Right ventricle myocardium superior (tissue), 1 donor: Measurements from ENCODE around the gene PEX26. TPM values are rescaled to one million over a fixed set of nuclear protein-coding genes. Genes with fewer than 3 reads are reported as not detected.
A peak's percentile ranks its signal among the peaks of the same experiment; 100 is the strongest.
"Not testable (repeated sequence)": the region's sequence is repeated elsewhere in the genome, so short reads cannot be mapped to it uniquely, and the experiment has no call there.

ENCODE experiments used
- ATAC-seq: fragments of 200-7000 bp; cut with Tn5 transposase; one replicate; pipeline ENCODE4 v1.9.1; 2020; ENCODE audit warnings: mild to moderate bottlenecking; ENCODE audit not compliant: poor library complexity
- DNase-seq: peaks from one replicate; pipeline ENCODE4 v3.0.0-alpha.2; 2020
- intact Hi-C: fragments of 100-400 bp; cut with DNase I; formaldehyde crosslinking; loops from one replicate; pipeline ENCODE4 v1.11.2; 2022
- total RNA-seq: library from RNA; stranded (reverse); fragmentation: NEBNext Ultra II Directional; extraction: Animal tissue kit (Norgen Biotek cat#: 25700); gene quantifications from one replicate; pipeline ENCODE4 v1.2.1, GENCODE V29; 2021
- donor health status: DM: no; HTN: yes; CAD: no; lungs with severe emphysema.

Gene PEX26
- total RNA-seq, 1 donor from 2014 or later = 20.3 TPM

GRCh38 chr22:18110194-18110953 is 32.6 kb downstream of the PEX26 start, which contains the start of gene TUBA8:
Gene TUBA8, plus strand, starts transcription at chr22:18110809. Its CDS starts 57 bp downstream, at chr22:18110866.
- intact Hi-C loops = no loop called here
- peak; percentile 78 for DNase-seq
- peak; percentile 69 for ATAC-seq

DNA sequence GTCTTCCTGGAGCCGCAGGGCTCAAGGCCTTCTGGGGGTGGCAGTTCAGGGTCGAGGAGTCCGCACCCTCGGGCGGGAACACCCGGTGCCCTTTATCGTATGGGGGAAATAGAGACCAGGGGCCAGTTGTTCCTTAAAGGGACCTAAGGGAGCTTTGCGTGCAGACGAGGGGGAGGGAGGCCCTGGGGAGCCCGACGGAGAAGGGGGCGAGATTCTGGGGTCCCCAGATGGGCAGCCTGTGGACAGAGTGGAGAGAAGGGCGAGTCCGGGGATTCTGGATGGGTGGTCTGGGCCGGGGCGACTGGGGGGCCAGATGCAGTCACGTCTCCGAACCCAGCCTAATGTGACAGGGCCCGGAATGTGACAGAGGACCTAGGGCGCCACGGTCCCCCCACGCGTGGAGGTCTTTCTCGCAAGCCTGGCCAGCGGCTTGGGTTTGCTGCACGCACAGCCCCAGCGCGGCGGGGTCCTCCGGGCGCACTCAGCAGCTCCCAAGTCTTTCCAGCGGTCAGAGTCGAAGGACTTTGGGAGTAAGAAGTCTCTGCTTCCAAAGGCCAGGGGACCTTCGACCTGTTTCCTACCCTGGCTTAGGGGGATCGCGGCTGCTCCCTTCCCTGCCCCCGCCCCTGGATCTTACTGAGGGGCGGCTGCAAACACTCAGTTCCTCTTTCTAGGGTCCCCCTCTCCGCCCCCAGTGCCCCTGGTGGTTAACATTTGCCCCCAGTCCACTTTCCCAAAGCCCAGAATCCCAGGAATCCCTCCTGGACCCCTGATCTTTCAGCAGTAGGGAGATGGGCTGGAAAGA is 33.4 kb downstream of the PEX26 start:
- DNase-seq (no peak), ATAC-seq (peak; percentile 5)
- intact Hi-C loops = no loop called here

DNA sequence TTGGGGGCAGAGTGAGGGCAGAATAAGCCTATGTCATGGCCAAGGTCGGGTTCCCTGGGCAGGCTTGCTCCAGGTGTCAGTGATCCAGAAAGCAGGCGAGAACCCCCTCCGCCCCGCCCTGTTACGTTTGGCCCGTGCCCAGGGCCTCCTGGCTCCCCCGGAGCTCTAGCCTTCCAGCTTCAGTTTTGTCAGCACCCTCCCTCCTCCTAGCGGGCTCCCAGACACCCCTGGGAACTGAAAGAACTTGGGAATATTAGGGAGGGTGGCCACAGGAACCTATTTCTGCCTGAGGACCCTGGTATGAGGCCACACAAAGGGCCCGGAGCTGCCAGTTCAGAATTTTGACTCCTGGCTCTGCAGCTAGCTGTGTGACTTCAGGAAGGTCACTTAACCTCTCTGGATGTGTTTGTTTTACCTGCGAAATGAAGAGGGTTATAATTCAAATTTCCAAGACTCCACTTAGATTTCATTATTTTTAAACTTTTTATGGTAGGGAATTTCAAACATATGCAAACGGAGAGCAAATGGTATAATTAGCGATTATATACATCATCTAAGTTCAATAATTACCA is 34.1 kb downstream of the PEX26 start:
- ATAC-seq = peak; percentile 64
- DNase-seq = peak; percentile 82
- intact Hi-C loops = no loop called here

DNA sequence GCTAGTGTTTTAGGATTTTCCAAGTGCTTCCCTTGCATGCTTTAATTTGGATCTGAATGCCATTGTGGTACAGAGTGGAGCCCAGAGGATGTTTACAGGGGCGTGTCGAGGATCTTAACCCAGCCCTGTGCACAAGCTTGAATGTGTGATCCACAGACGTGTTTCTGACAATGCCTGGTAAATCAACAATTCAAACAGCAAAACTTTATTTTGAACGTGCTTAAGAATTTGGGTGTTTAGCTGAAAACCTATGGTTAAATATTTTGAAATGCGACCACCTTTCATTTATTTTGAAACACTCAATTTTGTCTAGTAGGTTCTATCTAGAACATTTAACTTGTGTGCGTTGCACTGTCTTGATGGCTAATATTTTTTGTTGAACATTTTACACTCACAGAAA is 34.6 kb downstream of the PEX26 start:
- DNase-seq (no peak), ATAC-seq (no peak)
- intact Hi-C loops = no loop called here

DNA sequence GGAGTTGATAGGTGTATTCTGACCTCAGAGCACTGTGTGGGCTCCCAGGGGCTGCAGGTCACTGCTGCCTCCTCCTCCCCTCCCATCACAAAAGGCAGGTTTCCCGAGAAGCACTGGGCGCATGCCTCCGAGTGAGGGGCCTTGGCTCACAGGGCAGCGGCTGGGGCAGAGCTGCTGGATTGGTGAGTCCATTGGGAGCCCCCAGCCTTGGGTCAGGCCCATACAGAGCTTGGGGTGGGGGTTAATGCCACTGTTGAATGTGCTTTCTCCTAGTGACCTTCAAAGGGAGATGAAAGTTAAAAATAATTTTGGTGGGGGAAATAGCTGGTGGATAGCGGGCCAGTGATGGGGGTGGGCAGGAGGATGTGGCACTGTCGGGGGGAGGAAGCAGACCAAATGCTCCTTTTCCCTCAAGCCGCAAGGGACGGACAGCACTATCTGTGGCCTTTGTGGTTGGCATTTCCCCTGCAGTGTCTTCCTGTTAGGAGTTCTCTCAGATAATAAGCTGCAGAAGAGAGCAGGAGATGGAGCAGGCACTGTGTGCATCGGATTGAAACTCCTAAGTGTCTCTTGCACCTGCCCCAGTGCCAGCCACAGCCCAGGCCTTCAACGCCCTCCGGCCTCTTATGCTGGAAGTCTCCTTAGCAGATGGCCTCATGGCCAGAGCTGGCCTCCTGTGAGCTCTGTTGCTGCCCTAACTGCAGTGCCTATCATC is 36.0 kb downstream of the PEX26 start:
- no peak for DNase-seq
- ATAC-seq = no peak
- intact Hi-C loops = no loop called here

DNA sequence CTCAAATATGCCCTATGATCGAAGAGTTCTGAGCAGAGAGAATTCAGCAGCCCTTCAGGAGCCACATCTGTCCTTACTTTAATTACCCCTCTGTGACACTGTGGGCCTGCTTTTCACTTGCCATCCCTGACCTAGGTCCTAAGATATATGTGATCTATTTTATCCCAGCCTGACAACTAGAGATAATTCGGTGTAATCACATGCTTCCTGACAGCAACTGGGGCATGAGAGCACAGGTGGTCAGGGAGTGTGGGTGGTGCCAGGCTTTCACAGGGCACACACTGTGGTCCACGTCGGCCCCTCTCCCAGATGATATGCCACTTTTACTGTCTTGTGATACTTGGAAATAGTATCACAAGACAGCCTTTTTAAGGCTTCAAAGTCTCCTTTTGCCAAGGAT is 36.7 kb downstream of the PEX26 start:
- ATAC-seq (no peak), DNase-seq (no peak)
- intact Hi-C loops = no loop called here

DNA sequence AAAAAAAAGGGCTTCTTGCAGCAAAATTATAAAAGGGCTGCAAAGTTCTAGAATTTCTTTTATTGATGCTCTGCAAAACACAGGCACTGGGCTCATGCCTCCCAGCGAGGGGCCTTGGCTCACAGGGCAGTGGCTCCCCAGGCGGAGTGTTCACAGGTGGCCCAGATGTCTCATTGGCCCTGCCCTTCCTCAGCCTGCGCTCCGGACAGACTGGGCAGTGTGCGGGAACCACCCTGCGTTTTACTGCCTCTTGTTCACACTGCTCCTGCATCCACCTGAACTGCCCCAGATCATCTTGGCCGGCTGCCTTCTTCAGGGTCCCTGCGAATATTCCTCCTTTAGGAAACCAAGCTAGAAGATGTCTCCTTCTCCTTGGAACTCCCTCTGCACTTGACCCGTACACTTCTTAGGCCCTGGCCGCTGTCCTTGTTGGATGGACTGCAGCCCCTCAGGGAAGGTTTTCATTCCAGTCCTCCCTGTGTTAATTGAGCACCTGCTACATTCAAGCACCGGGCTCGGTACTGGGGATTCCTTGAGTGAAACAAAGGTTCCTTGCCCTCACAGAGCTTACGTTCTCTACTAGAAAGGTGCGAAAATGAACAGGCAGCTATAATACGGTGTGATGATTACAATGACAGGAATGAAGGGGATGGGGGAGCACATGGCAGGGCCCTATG is 37.3 kb downstream of the PEX26 start:
- DNase-seq = no peak
- intact Hi-C loops = no loop called here
- ATAC-seq = no peak

GRCh38 chr22:18115906-18116371 is 38.1 kb downstream of the PEX26 start:
- ATAC-seq = peak; percentile 26
- DNase-seq = no peak
- intact Hi-C loops = no loop called here

- no peak for DNase-seq
- intact Hi-C loops = no loop called here
- no peak for ATAC-seq
Observed at GRCh38 chr22:18116634-18117033, 38.8 kb downstream of the PEX26 start.

DNA sequence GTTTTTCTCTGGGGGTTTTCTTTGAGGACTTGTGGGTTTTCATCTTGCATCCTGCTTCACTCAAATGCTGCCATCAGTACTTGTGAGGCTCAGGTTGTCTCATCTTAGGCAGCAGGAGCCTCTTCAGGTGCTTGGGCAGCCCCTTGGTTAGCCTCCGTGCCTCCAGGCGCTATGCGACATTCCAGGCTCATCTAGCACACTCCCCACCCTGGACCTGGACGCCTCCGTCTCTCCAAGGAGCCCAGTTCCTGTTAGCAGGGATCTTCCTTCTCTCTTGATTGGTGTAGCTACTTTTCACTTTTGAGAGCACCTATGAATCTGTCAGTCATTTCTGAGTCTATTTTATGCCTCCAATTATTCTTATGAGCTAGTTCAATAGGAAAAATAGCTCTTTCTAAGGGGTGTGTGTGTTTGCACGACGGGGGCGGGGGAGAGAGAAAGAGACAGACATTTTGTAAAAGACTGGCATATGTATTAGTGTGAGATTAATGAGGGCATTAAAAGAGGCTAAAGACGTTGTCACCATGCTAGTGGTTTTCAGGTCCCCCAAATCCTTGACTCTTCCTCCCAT is 40.6 kb downstream of the PEX26 start:
- DNase-seq (no peak), ATAC-seq (no peak)
- intact Hi-C loops = no loop called here

DNA sequence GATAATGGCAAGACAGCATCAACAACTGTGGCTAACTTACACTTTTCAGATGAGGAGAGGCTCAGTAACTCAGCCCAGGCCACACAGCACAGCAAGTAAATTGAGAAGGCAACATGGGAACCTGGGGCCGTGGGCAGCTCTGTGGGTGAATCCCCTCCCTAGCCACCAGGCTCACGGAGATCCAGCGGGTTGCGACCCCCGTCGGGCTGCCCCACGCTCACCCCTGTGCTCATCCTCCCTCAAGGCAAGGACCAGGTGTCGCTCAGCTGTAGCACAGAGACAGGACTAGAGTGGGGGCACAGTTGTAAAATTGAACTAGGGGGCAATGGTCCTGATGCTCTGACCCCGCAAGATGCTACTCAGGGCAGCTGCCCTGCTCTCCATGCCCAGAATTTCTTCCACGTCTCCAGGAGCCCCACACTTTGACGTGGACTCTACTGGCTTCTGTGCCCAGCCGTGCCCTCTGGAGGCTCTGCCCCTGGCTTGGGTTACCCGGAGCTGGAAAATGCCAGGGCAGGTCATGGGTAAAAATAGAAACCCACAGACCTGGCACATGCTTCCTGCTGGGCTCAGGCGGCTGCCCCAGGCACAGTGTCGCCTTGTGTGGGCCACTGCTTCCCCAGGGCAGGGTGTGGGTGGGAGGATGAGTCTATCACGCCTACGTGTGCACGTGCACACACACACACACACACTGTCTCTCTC is 41.8 kb downstream of the PEX26 start:
- ATAC-seq = peak; percentile 79
- intact Hi-C loops = no loop called here

GRCh38 chr22:18120857-18121256 is 43.1 kb downstream of the PEX26 start:
- intact Hi-C loops = no loop called here
- no peak for DNase-seq
- ATAC-seq = no peak

More for the DNA sequence above, 41.8 kb downstream of the PEX26 start:
- DNase-seq = peak; percentile 63

- no peak for ATAC-seq
- intact Hi-C loops = no loop called here
Observed at GRCh38 chr22:18121506-18121905, 43.7 kb downstream of the PEX26 start.

GRCh38 chr22:18121954-18122554 is 44.3 kb downstream of the PEX26 start:
- intact Hi-C loops = no loop called here
- no peak for DNase-seq
- ATAC-seq = no peak

More at GRCh38 chr22:18121506-18121905, 43.7 kb downstream of the PEX26 start:
- DNase-seq = no peak

- DNase-seq, ATAC-seq, intact Hi-C loops: not testable (repeated sequence)
Observed at GRCh38 chr22:18123476-18124025, 45.8 kb downstream of the PEX26 start.

DNA sequence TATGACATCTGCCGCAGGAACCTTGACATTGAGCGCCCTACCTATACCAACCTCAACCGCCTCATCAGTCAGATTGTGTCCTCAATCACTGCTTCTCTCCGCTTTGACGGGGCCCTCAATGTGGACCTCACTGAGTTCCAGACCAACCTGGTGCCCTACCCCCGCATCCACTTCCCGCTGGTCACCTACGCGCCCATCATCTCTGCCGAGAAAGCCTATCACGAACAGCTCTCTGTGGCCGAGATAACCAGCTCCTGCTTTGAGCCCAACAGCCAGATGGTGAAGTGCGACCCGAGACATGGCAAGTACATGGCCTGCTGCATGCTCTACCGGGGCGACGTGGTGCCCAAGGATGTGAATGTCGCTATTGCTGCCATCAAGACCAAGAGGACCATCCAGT is 48.8 kb downstream of the PEX26 start:
- intact Hi-C loops = no loop called here
- ATAC-seq = no peak
- DNase-seq = no peak

DNA sequence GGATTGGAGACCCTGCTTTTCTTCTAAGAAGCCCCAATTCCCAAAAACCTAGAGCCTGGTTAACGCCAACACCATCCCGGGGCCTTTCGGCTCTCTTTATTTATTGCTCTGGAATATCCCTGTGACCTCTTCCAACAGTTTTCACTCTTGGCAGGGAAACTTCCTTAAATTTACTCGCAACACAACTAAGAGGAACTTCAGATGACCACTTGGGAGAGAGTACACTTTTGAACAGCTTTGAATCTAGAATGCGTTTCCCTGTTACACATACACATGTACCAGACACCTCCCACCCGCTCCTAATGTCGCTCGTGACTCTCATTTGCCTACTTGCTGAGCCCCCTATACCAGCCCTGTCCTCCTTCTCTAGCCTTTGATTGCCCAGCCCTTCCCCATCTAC is 52.2 kb downstream of the PEX26 start:
- ATAC-seq (no peak), DNase-seq (peak; percentile 6)
- intact Hi-C loops = no loop called here
